Stimulated activated memory B cell treated with anti-CD40 and anti-IgM and Interleukin-4, amounts not matched to agents 10 μg/mL and 1 μg/mL and 100 μg/mL, for 72 hours (primary cell): ENCODE data around the gene MRTO4.
A peak's percentile ranks its signal among the peaks of the same experiment; 100 is the strongest.
"Not testable (repeated sequence)": the region's sequence is repeated elsewhere in the genome, so short reads cannot be mapped to it uniquely, and the experiment has no call there.

Experiments used
- ATAC-seq: fragments of 150-1000 bp; cut with Tn5 transposase; 2 replicates; pipeline ENCODE4 v1.10.0; 2021
- H3K27ac Mint-ChIP-seq: one replicate; pipeline ENCODE4 v1.8.0; 2022; ENCODE audit warnings: mild to moderate bottlenecking, mixed read lengths
- H3K27me3 Mint-ChIP-seq: one replicate; pipeline ENCODE4 v1.8.0; 2022; ENCODE audit warnings: mixed read lengths
- H3K36me3 Mint-ChIP-seq: one replicate; pipeline ENCODE4 v1.8.0; 2022; ENCODE audit warnings: mixed read lengths
- H3K4me1 Mint-ChIP-seq: one replicate; pipeline ENCODE4 v1.8.0; 2022; ENCODE audit warnings: mixed read lengths
- H3K4me3 Mint-ChIP-seq: one replicate; pipeline ENCODE4 v1.8.0; 2022; ENCODE audit warnings: mild to moderate bottlenecking, moderate library complexity, mixed read lengths
- H3K9me3 Mint-ChIP-seq: one replicate; pipeline ENCODE4 v1.8.0; 2022; ENCODE audit warnings: mixed read lengths

Gene MRTO4

DNA sequence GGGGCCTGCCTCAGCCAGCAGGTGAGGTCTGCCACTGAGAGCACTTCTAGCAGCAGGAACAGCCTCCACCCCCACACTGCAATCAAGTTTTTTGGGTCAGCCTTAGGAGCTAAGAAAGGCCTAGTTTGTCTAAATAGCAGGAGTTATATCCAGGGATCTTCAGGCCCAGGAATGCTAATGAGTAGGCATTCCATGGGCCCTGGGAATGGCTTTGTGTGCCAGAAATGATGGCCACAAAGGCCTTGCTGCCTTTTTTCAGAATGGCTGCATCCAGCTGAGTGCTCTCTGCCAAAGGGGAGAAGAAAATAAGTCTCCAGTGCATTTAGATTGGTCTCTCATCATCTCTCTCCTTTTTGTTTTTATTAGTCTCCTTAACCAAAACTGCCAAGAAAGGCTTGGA is 2.8 kb downstream of the MRTO4 start:
- peaks cover 36% of the 10 kb centered on the region for H3K4me1 Mint-ChIP-seq
- H3K4me3 Mint-ChIP-seq: no peak overlapping the region
- H3K27me3 Mint-ChIP-seq: no peaks in the 10 kb centered on the region
- no peak overlapping the region for H3K27ac Mint-ChIP-seq
- ATAC-seq: no peak
- H3K9me3 Mint-ChIP-seq: no peaks in the 10 kb centered on the region
- peaks cover 35% of the 10 kb centered on the region for H3K36me3 Mint-ChIP-seq

DNA sequence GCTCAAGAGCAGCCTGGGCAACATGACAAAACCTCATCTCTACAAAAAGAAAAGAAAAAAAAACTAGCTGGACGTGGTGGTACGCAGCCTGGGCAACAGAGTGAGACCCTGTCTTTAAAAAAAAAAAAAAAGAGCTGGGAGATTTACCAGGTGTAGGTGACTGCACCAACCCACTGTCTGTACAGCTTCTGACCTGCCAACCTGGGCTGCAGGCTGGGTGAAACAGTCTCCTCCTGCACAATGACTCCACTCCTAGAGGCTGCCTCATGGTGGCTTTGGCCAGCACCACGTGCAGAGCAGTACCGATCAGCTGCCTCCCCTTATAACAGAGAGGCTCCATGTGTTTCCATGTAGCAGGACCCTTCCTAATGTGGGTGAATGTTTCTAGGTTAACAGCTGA is 3.7 kb downstream of the MRTO4 start:
- Mint-ChIP-seq H3K4me3 (no peak overlapping the region), H3K9me3 (no peaks in the 10 kb centered on the region), H3K36me3 (peaks cover 44% of the 10 kb centered on the region), H3K27ac (no peak overlapping the region), H3K4me1 (peaks cover 36% of the 10 kb centered on the region), H3K27me3 (no peaks in the 10 kb centered on the region)
- no peak for ATAC-seq

GRCh38 chr1:19256301-19256700 is 4.7 kb downstream of the MRTO4 start:
- H3K9me3 Mint-ChIP-seq: not testable (repeated sequence)
- peaks cover 50% of the 10 kb centered on the region for H3K36me3 Mint-ChIP-seq

GRCh38 chr1:19257178-19257914 is 5.7 kb downstream of the MRTO4 start:
- Mint-ChIP-seq H3K4me1 (peaks cover 26% of the 10 kb centered on the region), H3K4me3 (no peak overlapping the region), H3K27me3 (no peaks in the 10 kb centered on the region), H3K9me3 (no peaks in the 10 kb centered on the region), H3K36me3 (peaks cover 50% of the 10 kb centered on the region), H3K27ac (peak overlapping the region; percentile 74)
- peak; percentile 47 for ATAC-seq

More at GRCh38 chr1:19256301-19256700, 4.7 kb downstream of the MRTO4 start:
- ATAC-seq, H3K4me3 Mint-ChIP-seq, H3K27me3 Mint-ChIP-seq, H3K27ac Mint-ChIP-seq: not testable (repeated sequence)
- H3K4me1 Mint-ChIP-seq: peaks cover 29% of the 10 kb centered on the region

DNA sequence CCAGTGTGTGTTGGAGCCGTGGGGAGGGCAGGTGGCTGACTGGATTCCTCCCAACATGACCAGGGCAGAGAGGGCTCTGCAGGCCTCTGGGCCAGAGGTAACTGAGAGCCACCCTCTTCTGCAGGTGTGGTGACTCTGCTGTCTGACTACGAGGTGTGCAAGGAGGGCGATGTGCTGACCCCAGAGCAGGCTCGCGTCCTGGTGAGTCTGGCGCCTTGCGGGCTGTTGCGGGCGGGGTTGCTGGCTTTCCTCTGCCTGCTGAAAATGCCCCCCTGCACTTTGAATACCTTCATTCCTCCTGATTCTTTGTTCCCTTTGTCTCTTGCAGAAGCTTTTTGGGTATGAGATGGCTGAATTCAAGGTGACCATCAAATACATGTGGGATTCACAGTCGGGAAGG is 6.7 kb downstream of the MRTO4 start:
- no peaks in the 10 kb centered on the region for H3K27me3 Mint-ChIP-seq
- H3K9me3 Mint-ChIP-seq: no peaks in the 10 kb centered on the region
- no peak overlapping the region for H3K4me3 Mint-ChIP-seq
- H3K36me3 Mint-ChIP-seq: peaks cover 50% of the 10 kb centered on the region
- no peak overlapping the region for H3K27ac Mint-ChIP-seq
- no peak for ATAC-seq
- H3K4me1 Mint-ChIP-seq: peaks cover 16% of the 10 kb centered on the region

DNA sequence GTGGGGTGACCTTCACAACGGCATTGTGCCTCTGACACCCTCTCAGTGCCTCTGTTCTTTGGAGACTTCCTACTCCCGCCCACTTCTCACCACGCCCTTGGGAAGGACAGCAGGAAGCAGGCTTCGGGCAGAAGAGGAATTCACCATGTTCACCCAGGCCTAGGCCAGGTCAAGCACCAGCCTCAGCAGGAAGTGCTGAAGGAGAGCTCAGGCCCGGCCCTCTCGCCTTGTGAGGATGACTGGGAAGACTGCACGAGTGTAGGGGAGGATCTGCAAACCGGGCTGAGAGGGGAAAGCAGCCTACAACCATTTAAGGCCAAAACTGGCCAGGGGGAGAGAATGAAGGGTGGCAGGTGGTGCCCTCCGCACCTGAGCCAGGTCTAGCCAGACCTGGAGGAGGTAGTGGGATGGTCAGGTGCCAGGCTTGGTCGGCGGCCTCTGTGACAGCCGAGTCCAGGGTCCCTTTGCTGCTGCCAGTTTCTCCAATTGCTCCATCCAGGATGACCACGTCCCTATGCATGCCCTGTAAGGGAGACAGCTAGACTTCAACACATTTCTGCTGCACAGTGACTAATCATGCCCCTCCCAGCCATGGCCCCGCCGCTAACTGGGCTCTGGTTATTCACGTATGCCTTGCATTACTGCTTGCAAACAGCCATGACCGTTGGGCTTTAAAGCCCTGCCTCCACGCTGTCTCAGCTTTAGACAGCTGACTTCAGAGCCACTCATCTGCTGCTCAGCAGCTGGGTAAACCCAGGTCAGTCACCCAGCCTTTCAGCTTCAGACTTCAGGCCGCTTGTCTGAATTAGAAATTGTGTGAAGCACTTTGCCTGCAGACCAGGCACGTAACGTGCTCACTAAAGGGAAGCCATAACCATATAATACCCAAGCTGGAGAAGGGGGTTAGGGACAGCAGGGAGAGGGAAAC is 8.9 kb downstream of the MRTO4 start:
- H3K4me1 Mint-ChIP-seq: peaks cover 9% of the 10 kb centered on the region
- no peak overlapping the region for H3K27ac Mint-ChIP-seq
- ATAC-seq: no peak
- no peak overlapping the region for H3K4me3 Mint-ChIP-seq
- no peaks in the 10 kb centered on the region for H3K27me3 Mint-ChIP-seq
- no peaks in the 10 kb centered on the region for H3K9me3 Mint-ChIP-seq
- H3K36me3 Mint-ChIP-seq: peaks cover 42% of the 10 kb centered on the region

DNA sequence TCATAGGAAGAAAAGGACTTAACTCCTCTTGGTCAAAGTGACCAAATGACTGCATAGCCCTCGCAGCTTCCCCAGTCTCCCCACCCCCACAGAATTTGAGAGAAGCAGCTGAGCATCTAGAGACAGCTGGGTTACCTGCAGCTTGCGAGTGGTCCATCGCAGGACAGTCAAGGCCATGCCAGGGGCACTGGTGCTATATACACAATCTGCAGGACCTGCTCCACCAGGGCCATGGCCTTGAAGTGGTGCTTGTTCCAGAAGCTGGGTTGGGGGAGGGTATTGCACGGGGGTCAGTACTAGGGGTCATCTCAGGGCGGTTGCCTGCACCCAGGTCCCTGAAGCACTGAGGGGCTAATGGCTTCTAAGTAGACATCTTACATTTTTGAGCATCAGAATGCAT is 10.4 kb downstream of the MRTO4 start:
- no peaks in the 10 kb centered on the region for H3K9me3 Mint-ChIP-seq
- H3K4me3 Mint-ChIP-seq: no peak overlapping the region
- H3K27ac Mint-ChIP-seq: no peak overlapping the region
- no peaks in the 10 kb centered on the region for H3K27me3 Mint-ChIP-seq
- peaks cover 7% of the 10 kb centered on the region for H3K4me1 Mint-ChIP-seq
- H3K36me3 Mint-ChIP-seq: peaks cover 34% of the 10 kb centered on the region
- no peak for ATAC-seq

DNA sequence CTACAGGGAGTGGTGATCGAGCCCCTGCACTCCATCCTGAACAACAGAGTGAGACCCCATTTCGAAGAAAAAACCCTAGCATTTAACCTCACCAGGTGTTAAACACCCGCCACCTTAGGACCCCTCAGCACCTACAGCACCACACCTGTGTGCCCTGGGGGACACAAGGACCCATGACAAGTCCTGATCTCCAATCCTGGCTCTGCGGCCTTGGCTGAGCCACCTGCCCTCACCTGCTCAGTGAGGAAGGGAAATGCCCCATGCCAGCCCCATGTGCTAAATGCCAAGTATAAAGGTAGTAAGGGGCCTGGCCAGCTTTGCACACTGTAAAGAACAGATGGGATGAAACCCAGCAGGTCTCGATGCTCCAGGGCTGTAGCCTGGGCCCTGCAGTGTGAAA is 11.1 kb downstream of the MRTO4 start:
- no peaks in the 10 kb centered on the region for H3K27me3 Mint-ChIP-seq
- peaks cover 27% of the 10 kb centered on the region for H3K36me3 Mint-ChIP-seq
- no peak overlapping the region for H3K4me3 Mint-ChIP-seq

GRCh38 chr1:19268445-19268844 is 16.8 kb downstream of the MRTO4 start:
- no peak overlapping the region for H3K27ac Mint-ChIP-seq
- H3K36me3 Mint-ChIP-seq: peaks cover 6% of the 10 kb centered on the region
- no peak for ATAC-seq
- no peak overlapping the region for H3K4me3 Mint-ChIP-seq
- peaks cover under 1% of the 10 kb centered on the region for H3K9me3 Mint-ChIP-seq
- H3K4me1 Mint-ChIP-seq: no peaks in the 10 kb centered on the region
- H3K27me3 Mint-ChIP-seq: peaks cover 23% of the 10 kb centered on the region

More for the DNA sequence above, 11.1 kb downstream of the MRTO4 start:
- H3K4me1 Mint-ChIP-seq: no peaks in the 10 kb centered on the region
- ATAC-seq: no peak
- no peaks in the 10 kb centered on the region for H3K9me3 Mint-ChIP-seq
- no peak overlapping the region for H3K27ac Mint-ChIP-seq

GRCh38 chr1:19269427-19270342 is 18.1 kb downstream of the MRTO4 start:
- H3K9me3 Mint-ChIP-seq, H3K4me3 Mint-ChIP-seq, ATAC-seq, H3K4me1 Mint-ChIP-seq, H3K27ac Mint-ChIP-seq: not testable (repeated sequence)
- Mint-ChIP-seq H3K36me3 (peaks cover 12% of the 10 kb centered on the region), H3K27me3 (peaks cover 27% of the 10 kb centered on the region)

DNA sequence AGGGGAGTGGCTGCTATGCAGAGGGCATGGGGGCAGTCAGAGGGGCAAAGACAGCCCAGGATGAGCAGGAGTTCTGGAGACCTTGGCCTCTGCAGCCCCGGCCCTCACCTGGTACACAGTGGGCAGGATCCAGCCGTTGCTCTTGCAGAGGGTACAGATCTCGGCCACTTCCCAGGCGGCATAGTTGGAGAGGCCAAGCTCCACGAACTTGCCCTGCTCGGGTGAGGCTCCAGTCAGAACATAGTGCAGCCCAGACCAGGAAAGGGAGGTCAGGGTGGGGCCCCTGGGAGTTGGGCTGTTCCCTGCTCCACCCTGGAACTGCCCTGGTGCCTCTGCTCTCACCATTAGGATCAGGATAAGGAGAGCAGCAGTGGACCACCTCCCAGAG is 18.7 kb downstream of the MRTO4 start:
- ATAC-seq, H3K27ac Mint-ChIP-seq: not testable (repeated sequence)

DNA sequence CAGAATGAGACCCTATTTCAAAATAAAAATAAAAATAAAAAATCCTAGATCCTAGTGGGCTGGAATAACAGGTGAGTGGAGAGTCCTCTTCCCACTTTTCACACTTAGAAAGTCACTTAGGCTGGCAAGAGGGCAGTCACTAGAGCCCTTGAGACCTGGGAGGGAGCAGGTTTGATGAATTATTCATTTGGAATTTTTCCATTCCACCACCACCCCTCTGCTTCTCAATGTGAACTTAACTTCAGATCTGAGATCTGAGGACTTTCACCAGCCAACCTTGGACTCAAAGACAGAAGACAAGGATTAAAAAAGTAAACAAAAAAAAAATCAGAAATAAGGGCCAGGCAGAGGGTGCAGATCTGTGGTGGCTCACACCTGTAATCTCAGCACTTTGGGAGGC is 20.5 kb downstream of the MRTO4 start:
- peaks cover 8% of the 10 kb centered on the region for H3K9me3 Mint-ChIP-seq
- H3K27ac Mint-ChIP-seq: no peak overlapping the region
- H3K4me3 Mint-ChIP-seq: no peak overlapping the region
- peaks cover 18% of the 10 kb centered on the region for H3K36me3 Mint-ChIP-seq
- peaks cover 27% of the 10 kb centered on the region for H3K27me3 Mint-ChIP-seq
- no peak for ATAC-seq
- H3K4me1 Mint-ChIP-seq: no peaks in the 10 kb centered on the region

More for the DNA sequence above, 18.7 kb downstream of the MRTO4 start:
- not testable (repeated sequence) for H3K9me3 Mint-ChIP-seq, H3K4me3 Mint-ChIP-seq, H3K4me1 Mint-ChIP-seq
- Mint-ChIP-seq H3K36me3 (peaks cover 13% of the 10 kb centered on the region), H3K27me3 (peaks cover 27% of the 10 kb centered on the region)

DNA sequence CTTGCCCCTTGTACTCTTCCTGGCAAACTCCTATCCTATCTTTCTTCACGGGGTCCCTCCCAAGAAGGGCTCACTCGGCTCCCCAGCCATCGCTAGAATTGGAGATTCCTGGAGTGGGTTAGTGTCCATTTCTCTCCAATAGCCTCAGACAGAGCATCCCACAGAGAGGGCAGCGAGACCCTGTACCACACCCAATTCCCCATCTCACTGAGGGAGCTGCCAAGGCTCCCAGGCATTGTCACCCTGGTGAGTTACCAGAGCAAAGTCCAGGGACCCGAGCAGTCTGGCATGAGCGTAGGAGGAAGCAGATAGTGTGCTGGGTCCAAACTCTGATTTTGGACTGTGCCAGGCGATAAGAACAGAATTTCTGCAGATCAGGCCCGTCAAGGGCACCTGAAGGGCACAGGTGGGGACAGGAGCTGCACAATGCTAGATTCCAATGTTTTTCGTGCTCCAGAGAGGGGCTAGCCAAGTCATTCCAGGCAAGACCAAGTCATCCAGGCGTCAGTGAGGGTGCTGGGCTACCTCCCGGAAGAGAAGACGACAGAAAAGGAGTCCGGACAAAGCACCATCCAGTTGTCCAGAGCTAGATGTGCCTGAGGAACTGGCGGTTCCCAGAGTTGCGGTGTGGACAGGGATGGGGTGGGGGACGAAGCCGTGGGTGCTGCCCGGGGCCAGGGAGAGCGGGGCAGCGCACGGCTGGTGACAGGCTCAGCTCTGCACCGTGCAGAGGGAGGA is 21.7 kb downstream of the MRTO4 start:
- Mint-ChIP-seq H3K27me3 (peaks cover 27% of the 10 kb centered on the region), H3K9me3 (peaks cover 8% of the 10 kb centered on the region), H3K4me3 (no peak overlapping the region), H3K4me1 (no peaks in the 10 kb centered on the region), H3K27ac (no peak overlapping the region), H3K36me3 (peaks cover 18% of the 10 kb centered on the region)
- ATAC-seq: no peak

DNA sequence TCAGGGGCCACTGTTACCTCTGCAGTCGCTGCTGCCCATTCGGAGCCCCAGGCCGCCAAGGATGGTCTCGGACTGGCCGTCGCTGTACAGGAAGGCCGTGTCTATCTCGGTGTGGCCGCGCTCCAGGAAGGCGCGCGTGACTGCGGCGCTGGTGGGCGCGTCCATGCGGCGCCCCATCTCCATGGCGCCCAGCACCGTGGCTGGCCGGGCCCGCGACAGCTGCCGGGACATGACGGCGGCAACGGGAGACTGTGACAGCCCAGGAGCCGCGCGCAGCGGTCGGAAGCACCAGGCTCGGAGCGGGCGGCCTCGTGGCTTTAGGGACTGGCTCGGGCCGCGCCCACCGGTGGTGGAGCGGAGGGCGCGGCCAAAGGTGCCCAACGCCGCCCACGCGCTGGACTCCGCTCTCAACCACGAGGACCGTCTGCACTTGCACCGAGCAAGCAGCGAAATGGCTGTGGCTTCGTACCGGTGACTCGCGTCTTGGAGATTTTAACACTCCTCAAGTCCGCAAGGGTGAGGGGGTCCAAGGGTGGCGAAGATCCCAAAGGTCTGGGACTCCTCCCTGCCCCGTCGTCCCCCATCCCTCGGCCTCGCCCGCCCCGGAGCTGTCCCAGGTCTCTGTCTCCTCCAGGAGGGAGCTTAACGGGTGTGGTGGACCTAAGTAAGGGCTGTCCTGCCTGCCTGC is 22.4 kb downstream of the MRTO4 start:
- not testable (repeated sequence) for H3K9me3 Mint-ChIP-seq, ATAC-seq, H3K4me3 Mint-ChIP-seq, H3K27ac Mint-ChIP-seq, H3K4me1 Mint-ChIP-seq
- Mint-ChIP-seq H3K27me3 (peaks cover 27% of the 10 kb centered on the region), H3K36me3 (peaks cover 18% of the 10 kb centered on the region)
